CD14-positive monocyte (primary cell): ENCODE measurements around the gene NDUFC2. TPM values are rescaled to one million over a fixed set of nuclear protein-coding genes. Genes with fewer than 3 reads are reported as not detected.

Source experiments
- DNase-seq, 3 donors: peaks; one replicate each; pipeline ENCODE4 v3.0.0-alpha.2; 2011 to 2022
- H2AFZ ChIP-seq: 2 replicates; pipeline ENCODE4 v1.6.0; 2012; ENCODE audit warnings: mild to moderate bottlenecking, low read depth, low read length, inconsistent platforms; ENCODE audit not compliant: insufficient read depth, poor library complexity, severe bottlenecking
- H3K27ac ChIP-seq, 2 donors: 1 replicate in 1 of 2; 2 replicates in 1 of 2; pipeline ENCODE4 v1.5.1; 2012 to 2013; ENCODE audit warnings: low read length in 2 of 2, control low read depth in 1 of 2, inconsistent platforms in 1 of 2, low read depth in 1 of 2, mild to moderate bottlenecking in 1 of 2
- H3K27me3 ChIP-seq, 2 donors: one replicate each; pipeline versions ENCODE4 v1.6.0 to v1.6.1; 2011 to 2013; ENCODE audit warnings: low read length in 2 of 2; ENCODE audit not compliant: control insufficient read depth in 2 of 2, insufficient read depth in 2 of 2
- H3K36me3 ChIP-seq, 2 donors: replicated peaks in 1 of 2; 1 replicate in 1 of 2; 2 replicates in 1 of 2; pipeline versions ENCODE4 v1.5.1 to v1.6.1; 2012 to 2013; ENCODE audit warnings: low read length in 2 of 2, control low read depth in 1 of 2, inconsistent platforms in 1 of 2, mild to moderate bottlenecking in 1 of 2; ENCODE audit not compliant: insufficient read depth in 2 of 2, control insufficient read depth in 1 of 2
- H3K4me1 ChIP-seq, 2 donors: 1 replicate in 1 of 2; 2 replicates in 1 of 2; pipeline versions ENCODE4 v1.5.1 to v1.6.1; 2012 to 2013; ENCODE audit warnings: low read length in 2 of 2, control low read depth in 1 of 2, inconsistent platforms in 1 of 2, mild to moderate bottlenecking in 1 of 2, moderate library complexity in 1 of 2; ENCODE audit not compliant: insufficient read depth in 2 of 2, control insufficient read depth in 1 of 2
- H3K4me2 ChIP-seq: replicated peaks from 2 replicates; pipeline ENCODE3; 2012; ENCODE audit warnings: low read length, moderate library complexity, mild to moderate bottlenecking; ENCODE audit not compliant: poor library complexity, severe bottlenecking; ENCODE audit errors: extremely low read depth
- H3K4me3 ChIP-seq, 3 experiments: fragments of 200-600 bp in 1 of 3; sonication (generic) in 1 of 3; replicated peaks in 1 of 3; 1 replicate in 2 of 3; 2 replicates in 1 of 3; pipeline ENCODE4 v1.5.1; 2011 to 2013; ENCODE audit warnings: low read length in 3 of 3, mild to moderate bottlenecking in 3 of 3, control low read depth in 2 of 3, low read depth in 2 of 3, inconsistent platforms in 1 of 3, moderate library complexity in 1 of 3
- H3K79me2 ChIP-seq: 2 replicates; pipeline ENCODE4 v1.6.0; 2012; ENCODE audit warnings: mild to moderate bottlenecking, control low read depth, inconsistent platforms, low read length, moderate library complexity; ENCODE audit not compliant: insufficient read depth
- H3K9ac ChIP-seq: 2 replicates; pipeline ENCODE4 v1.6.0; 2017; ENCODE audit warnings: low read length, mild to moderate bottlenecking; ENCODE audit not compliant: insufficient read depth, poor library complexity, severe bottlenecking
- H3K9me3 ChIP-seq, 2 donors: replicated peaks in 1 of 2; 1 replicate in 1 of 2; 2 replicates in 1 of 2; pipeline versions ENCODE4 v1.5.1 to v1.6.1; 2012 to 2013; ENCODE audit warnings: low read length in 2 of 2, control low read depth in 1 of 2; ENCODE audit not compliant: control insufficient read depth in 1 of 2, insufficient read depth in 1 of 2
- H4K20me1 ChIP-seq: 2 replicates; pipeline ENCODE4 v1.6.0; 2012; ENCODE audit warnings: mild to moderate bottlenecking, low read length, control low read depth, moderate library complexity; ENCODE audit not compliant: insufficient read depth
- H3K27ac Mint-ChIP-seq, 7 donors: one replicate each; pipeline ENCODE4 v1.8.0; 2020; ENCODE audit warnings: mild to moderate bottlenecking in 7 of 7, mixed read lengths in 7 of 7, moderate library complexity in 6 of 7, inconsistent platforms in 2 of 7
- H3K27me3 Mint-ChIP-seq, 3 donors: one replicate each; pipeline ENCODE4 v1.8.0; 2021 to 2022; ENCODE audit warnings: low read depth in 3 of 3, mild to moderate bottlenecking in 3 of 3, mixed read lengths in 3 of 3, moderate library complexity in 3 of 3, inconsistent platforms in 1 of 3
- H3K36me3 Mint-ChIP-seq, 2 donors: one replicate each; pipeline ENCODE4 v1.8.0; 2020; ENCODE audit warnings: mixed read lengths in 2 of 2, inconsistent platforms in 1 of 2, mild to moderate bottlenecking in 1 of 2
- H3K4me1 Mint-ChIP-seq: one replicate; pipeline ENCODE4 v1.8.0; 2020; ENCODE audit warnings: mild to moderate bottlenecking, mixed read lengths
- H3K4me3 Mint-ChIP-seq, 2 donors: one replicate each; pipeline ENCODE4 v1.8.0; 2020; ENCODE audit warnings: mild to moderate bottlenecking in 2 of 2, mixed read lengths in 2 of 2, moderate library complexity in 1 of 2
- H3K9me3 Mint-ChIP-seq, 7 donors: one replicate each; pipeline ENCODE4 v1.8.0; 2020 to 2022; ENCODE audit warnings: mixed read lengths in 7 of 7, mild to moderate bottlenecking in 6 of 7, moderate library complexity in 6 of 7, inconsistent platforms in 2 of 7
- CTCF ChIP-seq: fragments of 200-600 bp; IDR thresholded peaks from one replicate; pipeline ENCODE4 v1.8.0; 2022; ENCODE audit warnings: antibody characterized with exemption, mild to moderate bottlenecking
- WGBS: methylation state at CpG from one replicate; pipeline ENCODE4 v1.1.5; 2013; ENCODE audit warnings: missing lambda C conversion rate; ENCODE audit not compliant: insufficient coverage; 5-methylcytosine and 5-hydroxymethylcytosine counted together
- intact Hi-C, 2 donors: fragments of 100-400 bp; cut with micrococcal nuclease; formaldehyde crosslinking; loops; one replicate each; pipeline versions ENCODE4 v1.15.0 to v1.15.1; 2023
- polyA plus RNA-seq, 3 donors: library from polyadenylated mRNA; depleted of rRNA in 1 of 3; unstranded in 2 of 3; stranded (reverse) in 1 of 3; fragments of 300-500 nt in 2 of 3; fragments of >200 nt in 1 of 3; fragmentation: Illumina TruSeq in 2 of 3; gene quantifications; 1 replicate in 2 of 3; 2 replicates in 1 of 3; pipeline ENCODE4 v1.2.3, GENCODE V29; 2012 to 2021

The NDUFC2 gene
- polyA plus RNA-seq, 3 donors, result 47.7 to 219 (median 209) TPM

- Histone ChIP-seq H3K79me2 (no peaks in the 10 kb centered on the region), H3K27ac (no peak overlapping the region), H3K36me3 (peaks cover 38 to 71% of the 10 kb centered on the region in 2 donors), H2AFZ (no peak overlapping the region), H3K4me1 (no peaks in the 10 kb centered on the region), H3K4me2 (no peak overlapping the region), H3K9ac (no peak overlapping the region), H4K20me1 (no peaks in the 10 kb centered on the region), H3K9me3 (no peaks in the 10 kb centered on the region), H3K27me3 (no peaks in the 10 kb centered on the region), H3K4me3 (no peak overlapping the region)
- no peak for TF ChIP-seq CTCF
- Mint-ChIP-seq H3K27me3 (no peaks in the 10 kb centered on the region), H3K4me3 (no peak overlapping the region), H3K9me3 (no peaks in the 10 kb centered on the region), H3K27ac (no peak overlapping the region), H3K36me3 (peaks cover 46 to 65% of the 10 kb centered on the region in 2 donors), H3K4me1 (no peaks in the 10 kb centered on the region)
- no CpG with 5 or more reads among the region's 2 CpGs for WGBS
- DNase-seq, result no peak
- intact Hi-C loops, result no loop called here
These were observed 31.2 kb upstream of the NDUFC2 start for GRCh38 chr11:78110830-78111229.

- DNase-seq, result no peak
- Histone ChIP-seq H3K27me3 (no peaks in the 10 kb centered on the region), H3K4me2 (no peak overlapping the region), H3K9me3 (no peaks in the 10 kb centered on the region), H3K4me3 (no peak overlapping the region), H3K79me2 (no peaks in the 10 kb centered on the region), H2AFZ (no peak overlapping the region), H3K27ac (no peak overlapping the region), H3K4me1 (no peaks in the 10 kb centered on the region), H4K20me1 (no peaks in the 10 kb centered on the region), H3K9ac (no peak overlapping the region), H3K36me3 (peaks cover 36 to 74% of the 10 kb centered on the region in 2 donors)
- Mint-ChIP-seq H3K9me3 (no peaks in the 10 kb centered on the region), H3K4me3 (no peak overlapping the region), H3K27ac (no peak overlapping the region), H3K4me1 (no peaks in the 10 kb centered on the region), H3K27me3 (no peaks in the 10 kb centered on the region), H3K36me3 (peaks cover 46 to 65% of the 10 kb centered on the region in 2 donors)
- 100% methylated on average over 3 of the region's 5 CpGs for WGBS
- no peak for TF ChIP-seq CTCF
- intact Hi-C loops, result no loop called here
These were observed 30.7 kb upstream of the NDUFC2 start for GRCh38 chr11:78110351-78110750.
